Stimulated activated CD8-positive, alpha-beta memory T cell treated with anti-CD3 and anti-CD28 coated beads, Interleukin-12 subunit alpha, Interleukin-12 subunit beta, amount 100 ng/mL, for 1 hour (primary cell): ENCODE data around the gene SCARB1.
A peak's percentile ranks its signal among the peaks of the same experiment; 100 is the strongest.
"Not testable (repeated sequence)": the region's sequence is repeated elsewhere in the genome, so short reads cannot be mapped to it uniquely, and the experiment has no call there.

Source experiments
- DNase-seq: peaks from one replicate; pipeline ENCODE4 v3.0.0-alpha.2; 2020; ENCODE audit warnings: low read depth

Gene SCARB1

GRCh38 chr12:124863416-124864325, at the start of gene SCARB1:
SCARB1 (minus strand) TSS chr12:124863864; CDS start chr12:124863720, 144 bp downstream.
- DNase-seq, result peak; percentile 57

- not testable (repeated sequence) for DNase-seq
Observed at GRCh38 chr12:124912529-124913287, 49.0 kb upstream of the SCARB1 start.

GRCh38 chr12:124911521-124911920, 47.9 kb upstream of the SCARB1 start:
- not testable (repeated sequence) for DNase-seq

- no peak for DNase-seq
Observed at GRCh38 chr12:124910561-124911478, 47.2 kb upstream of the SCARB1 start.

- DNase-seq, result no peak
Observed at GRCh38 chr12:124909831-124910560, 46.3 kb upstream of the SCARB1 start.

GRCh38 chr12:124906606-124907261, 43.1 kb upstream of the SCARB1 start:
- DNase-seq, result peak; percentile 84

GRCh38 chr12:124904306-124905098, 40.8 kb upstream of the SCARB1 start:
- no peak for DNase-seq

- no peak for DNase-seq
Observed at GRCh38 chr12:124902916-124903315, 39.3 kb upstream of the SCARB1 start.

GRCh38 chr12:124901003-124901402, 37.3 kb upstream of the SCARB1 start:
- DNase-seq, result no peak

- DNase-seq, result not testable (repeated sequence)
Observed at GRCh38 chr12:124900345-124900795, 36.7 kb upstream of the SCARB1 start.

GRCh38 chr12:124898923-124899294, 35.2 kb upstream of the SCARB1 start:
- DNase-seq, result no peak

GRCh38 chr12:124898200-124898922, 34.7 kb upstream of the SCARB1 start:
- peak; percentile 30 for DNase-seq

- DNase-seq, result no peak
Observed at GRCh38 chr12:124896461-124896860, 32.8 kb upstream of the SCARB1 start.

GRCh38 chr12:124893792-124894516, 30.3 kb upstream of the SCARB1 start:
- DNase-seq, result no peak

- DNase-seq, result no peak
Observed at GRCh38 chr12:124888260-124888659, 24.6 kb upstream of the SCARB1 start.

- not testable (repeated sequence) for DNase-seq
Observed at GRCh38 chr12:124887766-124888165, 24.1 kb upstream of the SCARB1 start.

GRCh38 chr12:124884587-124885438, 21.1 kb upstream of the SCARB1 start:
- no peak for DNase-seq
